Fibroblast of villous mesenchyme (primary cell): Measurements from ENCODE around the gene ASB10. TPM values are rescaled to one million over a fixed set of nuclear protein-coding genes. Genes with fewer than 3 reads are reported as not detected.

ENCODE experiments used
- DNase-seq: peaks from one replicate; pipeline ENCODE4 v3.0.0-alpha.2; 2010; ENCODE audit warnings: low read depth
- H3K4me3 ChIP-seq: 2 replicates; pipeline ENCODE4 v1.5.1; 2011; ENCODE audit warnings: low read depth, mild to moderate bottlenecking, low read length
- CTCF ChIP-seq: IDR thresholded peaks from 2 replicates; pipeline ENCODE4 v1.5.1; 2012; ENCODE audit warnings: low read depth, mild to moderate bottlenecking, low read length; ENCODE audit not compliant: insufficient read depth
- total RNA-seq: library from RNA; depleted of rRNA; stranded (reverse); fragments of >200 nt; gene quantifications from 2 replicates; pipeline ENCODE4 v1.2.3, GENCODE V29; 2012

Gene ASB10
- total RNA-seq, 1 donor = not detected

GRCh38 chr7:151223728-151224127 lies 36.7 kb upstream of the ASB10 start:
- TF ChIP-seq CTCF = no peak
- H3K4me3 ChIP-seq = no peak overlapping the region
- DNase-seq = no peak

- H3K4me3 ChIP-seq = no peak overlapping the region
- DNase-seq = no peak
- TF ChIP-seq CTCF = no peak
Measured at GRCh38 chr7:151218170-151218569, 31.1 kb upstream of the ASB10 start.

GRCh38 chr7:151215396-151215795 lies 28.3 kb upstream of the ASB10 start:
- DNase-seq = no peak
- no peak overlapping the region for H3K4me3 ChIP-seq
- no peak for TF ChIP-seq CTCF

- TF ChIP-seq CTCF = no peak
- no peak for DNase-seq
- H3K4me3 ChIP-seq = no peak overlapping the region
Measured at GRCh38 chr7:151213826-151214225, 26.8 kb upstream of the ASB10 start.

GRCh38 chr7:151212626-151213025 lies 25.6 kb upstream of the ASB10 start:
- no peak for DNase-seq
- no peak for TF ChIP-seq CTCF

GRCh38 chr7:151211155-151211772 lies 24.2 kb upstream of the ASB10 start:
- DNase-seq = no peak
- no peak for TF ChIP-seq CTCF
- no peak overlapping the region for H3K4me3 ChIP-seq

More at GRCh38 chr7:151212626-151213025, 25.6 kb upstream of the ASB10 start:
- H3K4me3 ChIP-seq = no peak overlapping the region
